HG03159 (cell line): ENCODE data around the gene TFCP2.

ENCODE experiments used
- ATAC-seq: cut with Tn5 transposase; IDR thresholded peaks from one replicate; pipeline ENCODE4 v1.9.1; 2021; ENCODE audit warnings: mild to moderate bottlenecking, moderate library complexity; ENCODE audit not compliant: unreplicated experiment

TFCP2 gene

DNA sequence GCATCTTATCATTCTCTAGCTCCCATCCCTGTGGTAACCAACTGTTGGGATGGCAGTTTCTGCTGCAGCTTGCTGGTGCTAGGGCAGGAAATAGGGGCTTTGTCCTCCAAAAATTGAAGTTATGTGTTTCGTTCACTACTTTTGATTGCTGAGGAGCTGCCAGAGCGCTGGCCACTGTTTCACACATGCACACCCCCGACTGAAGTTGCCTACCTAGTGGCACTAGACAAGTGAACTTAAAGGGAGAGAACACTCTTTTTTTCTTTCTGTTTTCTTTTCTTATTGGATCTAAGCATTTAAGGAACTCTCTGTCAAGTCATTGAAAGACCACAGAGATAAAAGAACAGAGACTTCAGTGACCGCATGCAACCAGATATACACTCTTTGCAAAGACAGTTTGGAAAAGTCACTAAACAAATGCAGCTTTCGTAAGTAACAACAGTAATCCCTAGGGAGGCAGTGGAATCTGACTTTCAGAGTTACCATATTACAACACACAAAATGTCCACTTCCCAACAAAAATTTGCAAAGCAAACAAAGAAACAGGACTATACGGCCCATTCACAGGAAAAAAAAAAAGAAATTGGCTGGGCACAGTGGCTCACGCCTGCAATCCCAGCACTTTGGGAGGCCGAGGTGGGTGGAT is 12.0 kb downstream of the TFCP2 start:
- no peak for ATAC-seq

DNA sequence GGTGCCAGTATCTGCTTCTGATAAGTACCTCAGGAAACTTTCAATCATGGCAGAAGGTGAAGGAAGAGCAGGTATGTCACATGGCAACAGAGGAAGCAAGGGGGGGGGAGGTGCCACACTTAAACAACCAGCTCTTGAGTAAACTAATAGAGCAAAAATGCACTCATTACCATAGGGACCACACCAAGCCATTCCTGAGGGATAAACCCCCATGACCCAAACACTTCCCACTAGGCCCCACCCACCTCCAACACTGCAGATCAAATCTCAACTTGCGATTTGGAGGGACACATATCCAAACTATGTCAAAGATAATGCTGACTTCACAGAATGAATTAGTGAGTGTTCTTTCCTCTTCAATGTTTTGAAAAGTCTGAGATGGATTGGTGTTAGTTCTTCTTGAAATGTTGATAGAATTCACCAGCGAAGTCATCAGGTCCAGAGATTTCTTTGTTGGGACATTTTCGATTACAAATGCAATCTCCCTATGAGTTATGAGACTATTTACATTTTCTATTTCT is 16.6 kb downstream of the TFCP2 start:
- ATAC-seq: no peak

- no peak for ATAC-seq
These were observed 20.0 kb downstream of the TFCP2 start for GRCh38 chr12:51152953-51153352.

DNA sequence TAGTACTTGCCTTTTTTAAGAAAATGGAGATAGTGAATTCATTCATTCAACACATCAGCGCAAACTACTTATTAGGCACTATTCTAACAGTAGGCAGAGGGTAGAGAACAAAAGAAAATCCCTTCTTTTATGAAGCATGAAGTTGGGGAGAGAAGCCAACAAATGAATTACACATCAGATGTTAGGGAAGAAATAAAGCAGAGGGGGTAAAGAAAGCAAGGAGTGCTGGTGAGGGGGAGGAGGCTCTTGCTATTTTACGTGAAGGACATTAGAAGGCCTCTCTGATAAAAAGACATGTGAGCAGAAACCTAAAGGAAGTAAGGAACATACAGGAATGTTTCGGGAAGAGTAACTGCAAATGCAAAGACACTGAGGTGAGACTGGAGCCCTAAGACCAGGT is 22.2 kb downstream of the TFCP2 start:
- ATAC-seq: no peak

GRCh38 chr12:51147309-51147708 is 25.6 kb downstream of the TFCP2 start:
- ATAC-seq: no peak

DNA sequence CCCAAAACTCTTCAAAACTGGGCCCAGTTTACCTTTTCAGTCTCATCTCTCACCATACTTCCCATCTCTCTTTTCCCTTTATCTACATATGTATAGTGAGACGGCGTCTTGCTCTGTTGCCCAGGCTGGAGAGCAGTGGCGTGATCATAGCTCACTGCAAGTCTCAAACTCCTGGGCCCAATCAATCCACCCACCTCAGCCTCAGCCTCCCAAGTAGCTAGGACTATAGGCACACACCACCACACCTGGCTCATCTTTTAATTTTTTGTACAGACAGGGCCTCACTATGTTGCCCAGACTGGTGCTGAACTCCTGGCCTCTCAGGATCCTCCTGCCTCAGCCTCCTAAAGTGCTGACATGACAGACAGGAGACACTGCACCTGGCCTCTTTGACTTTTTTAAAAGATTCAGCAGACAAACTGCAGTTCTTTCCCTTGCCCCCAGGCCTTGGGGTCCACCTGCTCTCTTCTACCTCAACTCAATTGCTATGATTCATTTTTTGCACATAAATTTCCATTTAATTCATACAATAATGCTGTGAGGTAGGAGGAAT is 33.6 kb downstream of the TFCP2 start:
- no peak for ATAC-seq

DNA sequence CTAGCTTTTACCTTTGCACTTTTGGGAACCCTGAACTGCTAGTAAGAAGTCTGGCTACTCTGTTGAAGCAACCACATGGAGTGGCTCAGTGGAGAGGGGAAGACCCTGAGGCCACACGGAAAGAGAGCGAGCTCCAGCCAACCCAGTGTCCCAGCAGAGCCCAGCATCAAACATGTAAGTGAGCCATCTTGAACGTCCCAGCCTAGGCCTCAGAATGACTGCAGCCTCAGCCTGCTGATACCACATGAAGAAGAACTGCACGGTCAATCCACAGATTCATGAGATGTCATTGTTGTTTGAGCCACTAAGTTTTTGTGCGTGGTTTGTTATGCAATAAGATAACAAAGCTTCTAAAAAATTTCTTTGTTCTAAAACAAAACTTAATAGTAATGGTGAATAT is 40.2 kb downstream of the TFCP2 start:
- ATAC-seq: no peak

- no peak for ATAC-seq
These were observed 41.0 kb downstream of the TFCP2 start for GRCh38 chr12:51131745-51132521.

GRCh38 chr12:51128919-51129318 is 44.0 kb downstream of the TFCP2 start:
- no peak for ATAC-seq

- no peak for ATAC-seq
These were observed 45.7 kb downstream of the TFCP2 start for GRCh38 chr12:51127050-51127729.

GRCh38 chr12:51126297-51126696 is 46.6 kb downstream of the TFCP2 start:
- no peak for ATAC-seq

DNA sequence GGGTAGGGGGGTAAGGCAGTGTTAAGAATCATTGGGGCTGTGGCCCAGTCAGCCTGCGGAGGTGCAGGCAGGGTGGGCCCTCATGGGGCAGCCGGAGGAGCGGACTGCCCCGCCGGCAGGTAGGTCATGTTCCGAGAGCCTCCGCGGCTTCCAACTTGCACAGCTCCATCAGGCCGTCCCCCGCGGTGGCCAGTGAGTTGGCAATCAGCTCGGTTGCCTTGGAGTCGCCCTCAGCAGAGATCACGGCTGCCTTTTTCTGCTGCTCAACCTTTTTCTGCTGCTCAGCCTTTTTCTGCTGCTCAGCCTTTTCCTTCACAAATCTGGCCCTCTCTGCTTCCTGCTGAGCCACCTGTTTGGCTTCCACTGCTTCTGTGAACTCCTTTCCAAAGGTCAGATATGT is 48.4 kb downstream of the TFCP2 start:
- ATAC-seq: no peak

GRCh38 chr12:51122844-51123243 is 50.1 kb downstream of the TFCP2 start:
- no peak for ATAC-seq

- ATAC-seq: no peak
These were observed 54.2 kb downstream of the TFCP2 start for GRCh38 chr12:51118706-51119105.

GRCh38 chr12:51115533-51115932 is 57.4 kb downstream of the TFCP2 start:
- ATAC-seq: no peak

DNA sequence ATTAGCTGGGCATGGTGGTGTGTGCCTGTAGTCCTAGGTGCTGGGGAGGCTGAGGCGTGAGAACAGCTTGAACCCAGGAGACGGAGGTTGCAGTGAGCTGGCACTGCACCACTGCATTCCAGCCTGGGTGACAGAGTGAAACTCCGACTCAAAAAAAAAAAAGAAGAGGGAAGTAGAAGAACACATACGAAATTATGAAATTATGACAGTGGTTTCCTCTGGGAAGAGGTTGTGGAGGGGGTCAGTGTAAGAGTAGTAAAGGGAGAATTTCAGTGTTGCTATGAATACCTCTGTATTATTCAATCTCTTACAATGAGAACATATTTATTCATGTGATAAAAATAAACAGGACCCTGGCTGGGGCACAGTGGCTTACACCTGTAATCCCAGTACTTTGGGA is 64.8 kb downstream of the TFCP2 start:
- no peak for ATAC-seq

GRCh38 chr12:51103977-51104376 is 69.0 kb downstream of the TFCP2 start:
- ATAC-seq: no peak

- ATAC-seq: no peak
These were observed 74.3 kb downstream of the TFCP2 start for GRCh38 chr12:51098611-51099010.

DNA sequence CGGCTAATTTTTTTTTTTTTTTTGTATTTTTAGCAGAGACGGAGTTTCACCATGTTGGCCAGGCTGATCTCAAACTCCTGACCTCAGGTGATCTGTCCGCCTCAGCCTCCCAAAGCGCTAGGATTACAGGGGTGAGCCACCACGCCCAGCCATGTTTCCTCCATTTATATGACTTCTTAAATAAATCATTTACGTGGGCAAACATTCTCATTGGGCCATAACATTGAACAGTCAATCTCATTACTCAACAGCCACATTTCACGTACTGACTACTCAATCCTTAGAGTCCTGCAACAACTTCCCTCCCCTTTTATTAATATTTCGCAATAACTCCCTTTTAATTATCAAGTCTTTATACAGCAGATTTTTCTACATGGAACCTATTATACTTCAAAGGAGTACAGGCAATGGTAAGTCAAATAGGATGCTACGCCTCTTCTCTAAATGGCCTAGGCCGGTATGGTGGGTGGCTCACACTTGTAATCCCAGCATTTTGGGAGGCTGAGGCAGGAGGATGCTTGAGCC is 82.2 kb downstream of the TFCP2 start:
- no peak for ATAC-seq

DNA sequence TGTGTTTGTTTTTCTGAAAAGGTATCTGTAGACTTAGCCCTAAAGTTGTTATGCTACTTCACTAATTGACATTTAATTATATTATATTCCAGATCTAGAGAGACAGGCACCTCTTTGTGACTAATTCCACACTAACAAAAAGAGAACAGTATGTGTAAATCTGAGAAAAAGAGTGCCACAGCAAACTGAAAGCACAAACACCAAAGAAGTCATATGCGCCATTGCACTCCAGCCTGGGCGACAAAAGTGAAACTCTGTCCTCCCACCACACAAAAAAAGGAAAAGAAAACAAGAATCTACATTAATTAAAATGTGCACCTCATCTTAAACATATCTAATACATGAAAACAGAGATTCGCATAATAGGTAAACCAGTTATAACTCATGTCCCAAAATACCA is 85.1 kb downstream of the TFCP2 start:
- ATAC-seq: no peak

DNA sequence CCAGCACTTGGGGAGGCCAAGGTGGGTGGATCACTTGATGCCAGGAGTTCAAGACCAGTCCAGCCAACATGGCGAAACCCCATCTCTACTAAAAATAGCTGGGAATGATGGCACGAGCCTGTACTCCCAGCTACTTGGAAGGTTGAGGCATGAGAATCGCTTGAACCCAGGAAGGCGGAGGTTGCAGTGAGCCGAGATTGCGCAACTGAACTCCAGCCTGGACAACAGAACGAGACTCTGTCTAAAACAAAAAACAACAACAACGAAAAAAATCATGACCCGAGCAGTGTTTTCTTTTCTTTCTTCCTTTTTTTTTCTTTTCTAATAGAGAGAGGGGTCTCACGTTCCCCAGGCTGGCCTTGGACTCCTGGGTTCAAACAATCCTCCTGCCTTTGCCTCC is 86.0 kb downstream of the TFCP2 start:
- ATAC-seq: no peak
